Testis (tissue), 2 donors: ENCODE results near the gene DISC1.

Experiments used
- POLR2A ChIP-seq: fragments of 450-650 bp; IDR thresholded peaks from one replicate; pipeline ENCODE4 v1.6.1; 2017; ENCODE audit warnings: antibody characterized with exemption, mild to moderate bottlenecking, moderate library complexity
- TF ChIP-seq, protein P1 (sequence below), 3 experiments: fragments of 450-650 bp in 2 of 3; fragments of 200-600 bp in 1 of 3; sonication (generic) in 1 of 3; IDR thresholded peaks; one replicate each; pipeline ENCODE4 v1.5.1; 2016 to 2019; ENCODE audit warnings: antibody characterized with exemption in 3 of 3, mild to moderate bottlenecking in 2 of 3, moderate library complexity in 1 of 3

DNA sequence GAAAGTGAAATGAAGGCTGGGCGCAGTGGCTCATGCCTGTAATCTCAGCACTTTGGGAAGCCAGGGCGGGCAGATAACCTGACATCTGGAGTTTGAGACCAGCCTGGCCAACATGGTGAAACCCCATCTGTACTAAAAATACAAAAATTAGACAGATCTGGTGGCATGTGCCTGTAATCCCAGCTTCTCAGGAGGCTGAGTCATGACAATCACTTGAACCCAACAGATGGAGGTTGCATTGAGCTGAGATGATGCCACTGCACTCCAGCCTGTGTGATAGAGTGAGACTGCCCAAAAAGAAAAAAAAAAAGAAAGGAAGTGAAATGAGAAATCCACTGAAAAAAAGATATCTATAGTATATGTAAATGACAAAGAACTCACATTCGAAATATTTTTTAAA lies 439.9 kb downstream of the DISC1 start:
- TF ChIP-seq, protein P1, sequence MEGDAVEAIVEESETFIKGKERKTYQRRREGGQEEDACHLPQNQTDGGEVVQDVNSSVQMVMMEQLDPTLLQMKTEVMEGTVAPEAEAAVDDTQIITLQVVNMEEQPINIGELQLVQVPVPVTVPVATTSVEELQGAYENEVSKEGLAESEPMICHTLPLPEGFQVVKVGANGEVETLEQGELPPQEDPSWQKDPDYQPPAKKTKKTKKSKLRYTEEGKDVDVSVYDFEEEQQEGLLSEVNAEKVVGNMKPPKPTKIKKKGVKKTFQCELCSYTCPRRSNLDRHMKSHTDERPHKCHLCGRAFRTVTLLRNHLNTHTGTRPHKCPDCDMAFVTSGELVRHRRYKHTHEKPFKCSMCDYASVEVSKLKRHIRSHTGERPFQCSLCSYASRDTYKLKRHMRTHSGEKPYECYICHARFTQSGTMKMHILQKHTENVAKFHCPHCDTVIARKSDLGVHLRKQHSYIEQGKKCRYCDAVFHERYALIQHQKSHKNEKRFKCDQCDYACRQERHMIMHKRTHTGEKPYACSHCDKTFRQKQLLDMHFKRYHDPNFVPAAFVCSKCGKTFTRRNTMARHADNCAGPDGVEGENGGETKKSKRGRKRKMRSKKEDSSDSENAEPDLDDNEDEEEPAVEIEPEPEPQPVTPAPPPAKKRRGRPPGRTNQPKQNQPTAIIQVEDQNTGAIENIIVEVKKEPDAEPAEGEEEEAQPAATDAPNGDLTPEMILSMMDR (IDR thresholded peaks at IDR 0.05), result no peak
- no peak for TF ChIP-seq POLR2A
